Astrocyte (in vitro differentiated cells and primary cell): Measurements from ENCODE around the gene BMX. TPM values are rescaled to one million over a fixed set of nuclear protein-coding genes. Genes with fewer than 3 reads are reported as not detected.

Experiments
- DNase-seq: peaks from one replicate; pipeline ENCODE4 v3.0.0-alpha.2; 2010; ENCODE audit warnings: low read depth
- FAIRE-seq: peaks from 2 replicates; lab custom pipeline; 2011; peaks lifted over from hg19 to GRCh38; lab: Jason Lieb, UNC
- H2AFZ ChIP-seq: 2 replicates; pipeline ENCODE4 v1.6.0; 2012; ENCODE audit warnings: low read depth, low read length, inconsistent platforms
- H3K27ac ChIP-seq: 2 replicates; pipeline ENCODE4 v1.5.1; 2011; ENCODE audit warnings: low read depth, low read length, inconsistent platforms
- H3K27me3 ChIP-seq: 2 replicates; pipeline ENCODE4 v1.6.0; 2011; ENCODE audit warnings: low read length, inconsistent platforms; ENCODE audit not compliant: insufficient read depth
- H3K36me3 ChIP-seq: 2 replicates; pipeline ENCODE4 v1.5.1; 2011; ENCODE audit warnings: low read length, inconsistent platforms; ENCODE audit not compliant: insufficient read depth
- H3K4me1 ChIP-seq: 2 replicates; pipeline ENCODE4 v1.5.1; 2011; ENCODE audit warnings: low read length, inconsistent platforms; ENCODE audit not compliant: insufficient read depth
- H3K4me2 ChIP-seq: 2 replicates; pipeline ENCODE4 v1.6.0; 2012; ENCODE audit warnings: low read length, inconsistent platforms
- H3K4me3 ChIP-seq: 2 replicates; pipeline ENCODE4 v1.5.1; 2011; ENCODE audit warnings: low read depth, mild to moderate bottlenecking, low read length, inconsistent platforms; ENCODE audit not compliant: insufficient read depth
- H3K79me2 ChIP-seq: 2 replicates; pipeline ENCODE4 v1.6.0; 2012; ENCODE audit warnings: mild to moderate bottlenecking, low read length, inconsistent platforms; ENCODE audit not compliant: insufficient read depth
- H3K9ac ChIP-seq: 2 replicates; pipeline ENCODE4 v1.6.0; 2012; ENCODE audit warnings: mild to moderate bottlenecking, low read length, inconsistent platforms
- H3K9me3 ChIP-seq: 2 replicates; pipeline ENCODE4 v1.5.1; 2012; ENCODE audit warnings: low read depth, mild to moderate bottlenecking, low read length, inconsistent platforms; ENCODE audit not compliant: insufficient read depth
- H4K20me1 ChIP-seq: 2 replicates; pipeline ENCODE4 v1.6.0; 2012; ENCODE audit warnings: low read length, inconsistent platforms; ENCODE audit not compliant: insufficient read depth
- H3K27ac Mint-ChIP-seq: one replicate; pipeline ENCODE4 v1.8.0; 2021; ENCODE audit warnings: mild to moderate bottlenecking, mixed read lengths; ENCODE audit not compliant: unreplicated experiment
- H3K27me3 Mint-ChIP-seq: one replicate; pipeline ENCODE4 v1.8.0; 2021; ENCODE audit warnings: low read depth, mixed read lengths; ENCODE audit not compliant: unreplicated experiment
- H3K36me3 Mint-ChIP-seq: one replicate; pipeline ENCODE4 v1.8.0; 2021; ENCODE audit warnings: low read depth, mixed read lengths; ENCODE audit not compliant: unreplicated experiment
- H3K4me1 Mint-ChIP-seq: one replicate; pipeline ENCODE4 v1.8.0; 2021; ENCODE audit warnings: low read depth, mixed read lengths; ENCODE audit not compliant: unreplicated experiment
- H3K4me3 Mint-ChIP-seq: one replicate; pipeline ENCODE4 v1.8.0; 2021; ENCODE audit warnings: mild to moderate bottlenecking, moderate library complexity, mixed read lengths; ENCODE audit not compliant: unreplicated experiment
- H3K9me3 Mint-ChIP-seq: one replicate; pipeline ENCODE4 v1.8.0; 2021; ENCODE audit warnings: mild to moderate bottlenecking, mixed read lengths; ENCODE audit not compliant: unreplicated experiment
- EZH2 ChIP-seq: IDR thresholded peaks from 2 replicates; pipeline ENCODE4 v1.6.1; 2012; ENCODE audit warnings: mild to moderate bottlenecking, low read length, inconsistent platforms; ENCODE audit not compliant: insufficient read depth
- total RNA-seq: library from RNA; stranded (reverse); gene quantifications from 2 replicates; pipeline ENCODE4 v1.2.1, GENCODE V29; 2021
- TF ChIP-seq, protein P1 (sequence below): IDR thresholded peaks from 2 replicates; pipeline ENCODE4 v1.5.1; 2011; ENCODE audit warnings: low read depth, mild to moderate bottlenecking, inconsistent platforms, low read length, moderate library complexity; ENCODE audit not compliant: insufficient read depth

Gene BMX
- total RNA-seq, 1 donor from 2014 or later = not detected

DNA sequence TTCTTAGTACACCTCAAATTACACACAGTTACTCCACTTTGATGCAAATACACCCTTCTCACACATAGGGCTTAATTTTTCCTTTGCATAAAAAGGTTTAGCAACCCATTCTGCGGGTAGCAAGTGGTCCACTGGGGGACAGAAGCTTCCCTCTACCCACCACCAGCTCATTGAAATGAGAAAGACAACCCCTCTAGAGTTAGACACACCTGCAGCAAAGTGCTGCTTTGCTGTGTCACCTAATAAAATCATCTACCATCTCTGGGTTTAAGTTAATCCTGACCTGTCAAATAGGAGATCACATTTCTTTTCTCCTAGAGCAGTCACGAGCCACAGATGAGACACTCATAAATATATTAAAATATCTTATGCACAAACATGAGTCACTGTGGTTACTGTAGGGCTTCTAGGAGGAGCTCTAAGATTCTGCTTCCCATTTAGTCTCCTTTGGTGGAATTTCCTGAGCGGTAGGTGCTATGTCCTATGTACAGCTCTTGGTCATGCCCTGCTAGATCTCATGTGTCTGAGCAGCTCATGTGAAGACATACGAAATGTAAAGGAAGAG, 11.9 kb downstream of the BMX start:
- FAIRE-seq = peak; percentile 55

DNA sequence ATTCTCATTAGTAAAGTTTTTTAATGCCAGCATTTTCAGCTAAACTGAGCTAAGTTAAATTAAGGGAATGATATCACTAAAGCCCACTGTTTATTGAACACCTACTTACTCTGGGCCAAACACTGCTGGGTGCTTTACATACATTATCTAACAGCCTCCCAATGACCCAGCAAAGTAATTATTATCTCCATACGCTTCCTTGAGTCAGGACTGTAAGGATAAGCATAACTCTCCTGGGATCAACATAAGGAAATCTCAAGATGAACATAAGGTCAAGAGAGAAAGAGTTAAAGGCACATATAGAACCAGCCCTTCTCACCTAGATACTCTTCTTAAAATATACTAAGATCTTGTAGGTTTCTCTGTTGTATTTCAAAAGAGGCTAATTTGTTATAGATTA, 13.7 kb downstream of the BMX start:
- H3K79me2 ChIP-seq = no peaks in the 10 kb centered on the region
- H3K36me3 Mint-ChIP-seq = no peaks in the 10 kb centered on the region
- FAIRE-seq = peak; percentile 78
- no peak overlapping the region for H2AFZ ChIP-seq
- H3K27me3 ChIP-seq = no peaks in the 10 kb centered on the region
- no peaks in the 10 kb centered on the region for H3K36me3 ChIP-seq
- H3K4me3 ChIP-seq = no peak overlapping the region
- H3K9me3 Mint-ChIP-seq = no peaks in the 10 kb centered on the region
- H3K4me2 ChIP-seq = no peak overlapping the region
- no peak overlapping the region for H3K27ac ChIP-seq
- H3K4me1 Mint-ChIP-seq = peaks cover 1% of the 10 kb centered on the region
- TF ChIP-seq, protein P1, sequence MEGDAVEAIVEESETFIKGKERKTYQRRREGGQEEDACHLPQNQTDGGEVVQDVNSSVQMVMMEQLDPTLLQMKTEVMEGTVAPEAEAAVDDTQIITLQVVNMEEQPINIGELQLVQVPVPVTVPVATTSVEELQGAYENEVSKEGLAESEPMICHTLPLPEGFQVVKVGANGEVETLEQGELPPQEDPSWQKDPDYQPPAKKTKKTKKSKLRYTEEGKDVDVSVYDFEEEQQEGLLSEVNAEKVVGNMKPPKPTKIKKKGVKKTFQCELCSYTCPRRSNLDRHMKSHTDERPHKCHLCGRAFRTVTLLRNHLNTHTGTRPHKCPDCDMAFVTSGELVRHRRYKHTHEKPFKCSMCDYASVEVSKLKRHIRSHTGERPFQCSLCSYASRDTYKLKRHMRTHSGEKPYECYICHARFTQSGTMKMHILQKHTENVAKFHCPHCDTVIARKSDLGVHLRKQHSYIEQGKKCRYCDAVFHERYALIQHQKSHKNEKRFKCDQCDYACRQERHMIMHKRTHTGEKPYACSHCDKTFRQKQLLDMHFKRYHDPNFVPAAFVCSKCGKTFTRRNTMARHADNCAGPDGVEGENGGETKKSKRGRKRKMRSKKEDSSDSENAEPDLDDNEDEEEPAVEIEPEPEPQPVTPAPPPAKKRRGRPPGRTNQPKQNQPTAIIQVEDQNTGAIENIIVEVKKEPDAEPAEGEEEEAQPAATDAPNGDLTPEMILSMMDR = no peak
- no peak for TF ChIP-seq EZH2
- no peak for DNase-seq
- no peaks in the 10 kb centered on the region for H4K20me1 ChIP-seq
- no peaks in the 10 kb centered on the region for H3K4me1 ChIP-seq
- no peaks in the 10 kb centered on the region for H3K27me3 Mint-ChIP-seq
- H3K4me3 Mint-ChIP-seq = no peak overlapping the region
- no peak overlapping the region for H3K9ac ChIP-seq
- no peaks in the 10 kb centered on the region for H3K9me3 ChIP-seq
- no peak overlapping the region for H3K27ac Mint-ChIP-seq

More for the DNA sequence above, 11.9 kb downstream of the BMX start:
- no peak overlapping the region for H3K4me2 ChIP-seq
- H3K4me1 ChIP-seq = no peaks in the 10 kb centered on the region
- no peaks in the 10 kb centered on the region for H3K36me3 Mint-ChIP-seq
- no peaks in the 10 kb centered on the region for H3K27me3 Mint-ChIP-seq
- H3K4me3 ChIP-seq = no peak overlapping the region
- no peaks in the 10 kb centered on the region for H3K27me3 ChIP-seq
- H3K9ac ChIP-seq = no peak overlapping the region
- no peak overlapping the region for H3K4me3 Mint-ChIP-seq
- no peak overlapping the region for H3K27ac ChIP-seq
- peaks cover 1% of the 10 kb centered on the region for H3K4me1 Mint-ChIP-seq
- no peak for DNase-seq
- no peaks in the 10 kb centered on the region for H3K36me3 ChIP-seq
- H4K20me1 ChIP-seq = no peaks in the 10 kb centered on the region
- TF ChIP-seq EZH2 = no peak
- TF ChIP-seq, protein P1 = no peak
- H3K9me3 ChIP-seq = no peaks in the 10 kb centered on the region
- no peak overlapping the region for H2AFZ ChIP-seq
- H3K27ac Mint-ChIP-seq = no peak overlapping the region
- H3K9me3 Mint-ChIP-seq = no peaks in the 10 kb centered on the region
- H3K79me2 ChIP-seq = no peaks in the 10 kb centered on the region

DNA sequence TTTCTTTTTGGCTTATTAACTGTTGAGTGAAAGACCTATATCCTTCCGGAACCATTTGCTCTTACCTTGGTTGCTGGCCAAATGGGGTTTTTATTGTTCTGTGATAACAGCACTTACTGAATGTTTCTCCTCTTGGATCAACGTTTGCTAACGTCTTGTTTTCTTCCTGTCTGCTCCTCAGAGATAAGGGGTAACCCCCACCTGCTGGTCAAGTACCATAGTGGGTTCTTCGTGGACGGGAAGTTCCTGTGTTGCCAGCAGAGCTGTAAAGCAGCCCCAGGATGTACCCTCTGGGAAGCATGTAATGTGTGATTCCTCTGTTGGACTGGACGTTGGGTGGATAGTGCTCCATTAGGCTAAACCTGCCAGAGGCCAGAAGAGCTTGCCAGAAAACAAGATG, 15.3 kb downstream of the BMX start:
- no peaks in the 10 kb centered on the region for H3K36me3 Mint-ChIP-seq
- Histone ChIP-seq H2AFZ (no peak overlapping the region), H3K4me3 (no peak overlapping the region), H3K27ac (no peak overlapping the region), H3K4me1 (no peaks in the 10 kb centered on the region), H3K79me2 (no peaks in the 10 kb centered on the region), H4K20me1 (no peaks in the 10 kb centered on the region), H3K4me2 (no peak overlapping the region), H3K9ac (no peak overlapping the region), H3K36me3 (no peaks in the 10 kb centered on the region), H3K9me3 (no peaks in the 10 kb centered on the region), H3K27me3 (no peaks in the 10 kb centered on the region)
- no peaks in the 10 kb centered on the region for H3K9me3 Mint-ChIP-seq
- TF ChIP-seq EZH2 = no peak
- TF ChIP-seq, protein P1 = no peak
- FAIRE-seq = peak; percentile 67
- no peaks in the 10 kb centered on the region for H3K27me3 Mint-ChIP-seq
- DNase-seq = no peak
- no peak overlapping the region for H3K4me3 Mint-ChIP-seq
- no peak overlapping the region for H3K27ac Mint-ChIP-seq
- peaks cover 1% of the 10 kb centered on the region for H3K4me1 Mint-ChIP-seq
